Measurements from ENCODE around the gene TUBGCP2.

Gene TUBGCP2

GRCh38 chr10:133308421-133309099, at the start of gene TUBGCP2, which contains the start of gene ZNF511:
Gene TUBGCP2 (minus strand): TSS chr10:133308872. CDS start chr10:133302941, 5,931 bp downstream.
Gene ZNF511 (plus strand): TSS chr10:133308914. CDS start chr10:133308944, 30 bp downstream.
- peak; percentile 88 for DNase-seq

GRCh38 chr10:133357285-133358161, 48.9 kb upstream of the TUBGCP2 start, which contains the start of gene FUOM:
Gene FUOM (minus strand): TSS chr10:133358019. CDS start chr10:133358007, 12 bp downstream.
- DNase-seq: peak; percentile 92

GRCh38 chr10:133356549-133357284, 48.0 kb upstream of the TUBGCP2 start:
- DNase-seq: no peak

- no peak for DNase-seq
These were observed 47.3 kb upstream of the TUBGCP2 start for GRCh38 chr10:133355991-133356390.

GRCh38 chr10:133355266-133355665, 46.6 kb upstream of the TUBGCP2 start:
- DNase-seq: no peak

- DNase-seq: no peak
These were observed 46.1 kb upstream of the TUBGCP2 start for GRCh38 chr10:133354672-133355240.

- no peak for DNase-seq
These were observed 45.4 kb upstream of the TUBGCP2 start for GRCh38 chr10:133353988-133354605.

- no peak for DNase-seq
These were observed 44.7 kb upstream of the TUBGCP2 start for GRCh38 chr10:133353202-133353959.

GRCh38 chr10:133351408-133352318, 43.0 kb upstream of the TUBGCP2 start:
- DNase-seq: no peak

- no peak for DNase-seq
These were observed 42.3 kb upstream of the TUBGCP2 start for GRCh38 chr10:133350950-133351329.

GRCh38 chr10:133350283-133350949, 41.7 kb upstream of the TUBGCP2 start:
- no peak for DNase-seq

- DNase-seq: no peak
These were observed 40.9 kb upstream of the TUBGCP2 start for GRCh38 chr10:133349577-133350011.

GRCh38 chr10:133349160-133349568, 40.5 kb upstream of the TUBGCP2 start:
- DNase-seq: no peak

GRCh38 chr10:133347710-133348517, 39.2 kb upstream of the TUBGCP2 start:
- DNase-seq: no peak

- no peak for DNase-seq
These were observed 37.7 kb upstream of the TUBGCP2 start for GRCh38 chr10:133346413-133346812.

- DNase-seq: no peak
These were observed 35.6 kb upstream of the TUBGCP2 start for GRCh38 chr10:133344236-133344635.

- no peak for DNase-seq
These were observed 34.9 kb upstream of the TUBGCP2 start for GRCh38 chr10:133343558-133343957.

GRCh38 chr10:133342942-133343341, 34.3 kb upstream of the TUBGCP2 start:
- DNase-seq: no peak

GRCh38 chr10:133341983-133342382, 33.3 kb upstream of the TUBGCP2 start:
- no peak for DNase-seq
